ENCODE measurements around the gene CCDC81. TPM values are rescaled to one million over a fixed set of nuclear protein-coding genes. Genes with fewer than 3 reads are reported as not detected.
A peak's percentile ranks its signal among the peaks of the same experiment; 100 is the strongest.

Gene CCDC81
- total RNA-seq, 1 experiment from 2014 or later, result 1.1 TPM

DNA sequence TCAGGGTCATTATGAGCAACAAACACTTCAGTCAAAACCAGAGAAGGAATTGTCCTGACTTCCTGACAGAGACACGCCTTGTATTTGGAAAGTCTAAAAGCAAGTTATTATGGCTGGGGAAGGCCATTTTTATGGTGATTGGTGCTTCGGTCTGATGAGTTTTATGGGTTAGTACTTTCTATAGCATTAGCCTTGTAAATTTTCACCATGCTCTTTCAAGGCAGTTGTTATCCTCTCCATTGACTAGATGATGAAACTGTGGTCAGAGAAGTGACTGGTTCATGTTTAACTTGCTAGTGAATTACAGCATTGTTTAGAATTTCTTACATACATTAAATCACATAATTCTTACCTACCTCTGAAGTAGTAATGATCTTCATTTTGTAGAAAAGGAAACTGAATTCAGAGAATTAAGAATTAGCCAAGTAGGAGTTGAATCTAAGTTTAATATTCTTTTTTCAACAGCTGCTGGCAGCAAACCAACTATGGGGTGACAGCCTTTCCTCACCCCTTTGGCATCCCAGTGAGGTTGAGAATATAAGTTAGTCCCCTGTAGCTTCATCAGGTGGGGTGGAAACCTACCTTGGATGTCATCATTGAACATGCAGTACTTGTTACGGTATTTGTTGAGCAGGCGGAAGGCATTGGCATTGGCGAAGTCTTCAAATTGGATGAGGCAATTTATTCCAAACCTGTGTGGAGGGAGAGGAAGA lies 90.0 kb downstream of the CCDC81 start:
- Histone ChIP-seq H3K4me1 (ENCODE audit: insufficient read depth, low read length, poor library complexity, severe bottlenecking) (no peaks in the 10 kb centered on the region), H3K36me3 (ENCODE audit: insufficient read depth, low read length, poor library complexity, severe bottlenecking) (no peaks in the 10 kb centered on the region), H3K27ac (ENCODE audit: low read depth, low read length, poor library complexity, severe bottlenecking) (no peak overlapping the region), H3K27me3 (replicated peaks; ENCODE audit: insufficient read depth, low read depth, low read length, poor library complexity) (no peaks in the 10 kb centered on the region), H3K4me3 (ENCODE audit: low read depth, low read length, poor library complexity, severe bottlenecking) (no peak overlapping the region), H3K9me3 (ENCODE audit: low read depth, low read length, poor library complexity, severe bottlenecking) (no peaks in the 10 kb centered on the region)
- CTCF ChIA-PET, result no interaction called here
- intact Hi-C loops (cut with micrococcal nuclease; ENCODE audit: unreplicated experiment), result no loop called here
- DNase-seq (ENCODE audit: low spot score), result peak; percentile 57
- TF ChIP-seq CTCF (conservative IDR thresholded peaks at IDR 0.05; ENCODE audit: low read depth, low read length), result no peak
- BruUV-seq (replicated peaks), result no TSS peak
- POLR2A ChIA-PET (ENCODE audit: low non-redundant PET), result no interaction called here

GRCh38 chr11:86468169-86468568 lies 93.5 kb downstream of the CCDC81 start:
- Histone ChIP-seq H3K4me3 (ENCODE audit: low read depth, low read length, poor library complexity, severe bottlenecking) (no peak overlapping the region), H3K9me3 (ENCODE audit: low read depth, low read length, poor library complexity, severe bottlenecking) (no peaks in the 10 kb centered on the region), H3K27ac (ENCODE audit: low read depth, low read length, poor library complexity, severe bottlenecking) (no peak overlapping the region), H3K27me3 (replicated peaks; ENCODE audit: insufficient read depth, low read depth, low read length, poor library complexity) (no peaks in the 10 kb centered on the region), H3K4me1 (ENCODE audit: insufficient read depth, low read length, poor library complexity, severe bottlenecking) (no peaks in the 10 kb centered on the region), H3K36me3 (ENCODE audit: insufficient read depth, low read length, poor library complexity, severe bottlenecking) (no peaks in the 10 kb centered on the region)
- intact Hi-C loops (cut with micrococcal nuclease; ENCODE audit: unreplicated experiment), result no loop called here
- BruUV-seq (replicated peaks), result no TSS peak
- no peak for DNase-seq (ENCODE audit: low spot score)
- TF ChIP-seq EZH2 (IDR thresholded peaks at IDR 0.05; ENCODE audit: borderline replicate concordance, low read depth, low read length, poor library complexity, severe bottlenecking), result no peak
- TF ChIP-seq CTCF (conservative IDR thresholded peaks at IDR 0.05; ENCODE audit: low read depth, low read length), result no peak
- ChIA-PET POLR2A (ENCODE audit: low non-redundant PET) (no interaction called here), CTCF (no interaction called here)

- POLR2A ChIA-PET (ENCODE audit: low non-redundant PET), result no interaction called here
- no peak overlapping the region for H3K4me3 ChIP-seq (ENCODE audit: low read depth, low read length, poor library complexity, severe bottlenecking)
- no TSS peak for BruUV-seq (replicated peaks)
- no peaks in the 10 kb centered on the region for H3K9me3 ChIP-seq (ENCODE audit: low read depth, low read length, poor library complexity, severe bottlenecking)
- no peak overlapping the region for H3K27ac ChIP-seq (ENCODE audit: low read depth, low read length, poor library complexity, severe bottlenecking)
- no peaks in the 10 kb centered on the region for H3K36me3 ChIP-seq (ENCODE audit: insufficient read depth, low read length, poor library complexity, severe bottlenecking)
- DNase-seq (ENCODE audit: low spot score), result no peak
- TF ChIP-seq CTCF (conservative IDR thresholded peaks at IDR 0.05; ENCODE audit: low read depth, low read length) (no peak), EZH2 (IDR thresholded peaks at IDR 0.05; ENCODE audit: borderline replicate concordance, low read depth, low read length, poor library complexity, severe bottlenecking) (no peak)
- H3K27me3 ChIP-seq (replicated peaks; ENCODE audit: insufficient read depth, low read depth, low read length, poor library complexity), result no peaks in the 10 kb centered on the region
- H3K4me1 ChIP-seq (ENCODE audit: insufficient read depth, low read length, poor library complexity, severe bottlenecking), result no peaks in the 10 kb centered on the region
- CTCF ChIA-PET, result interaction anchor here (0.6 kb wide), 1 partner anchor 175 kb away, joined by 3 read pairs; no protein-coding TSS in a partner anchor
- intact Hi-C loops (cut with micrococcal nuclease; ENCODE audit: unreplicated experiment), result no loop called here
Observed at GRCh38 chr11:86469491-86470388, 95.1 kb downstream of the CCDC81 start.

Other genes with a start within 250 kb of the CCDC81 start
- 37.5 and 43.4 TPM in 2 replicates for gene EED, start 130.1 kb upstream of the CCDC81 start, total RNA-seq (2021)
- gene HIKESHI, start 72.6 kb upstream of the CCDC81 start, total RNA-seq (2021), result 55.1 and 58.7 TPM in 2 replicates